ENCODE measurements around the gene ZBTB32. TPM values are rescaled to one million over a fixed set of nuclear protein-coding genes. Genes with fewer than 3 reads are reported as not detected.

The ZBTB32 gene
- total RNA-seq, 1 experiment from 2014 or later = 0.13 TPM

GRCh38 chr19:35729763-35730162, 25.4 kb downstream of the ZBTB32 start:
- no peak for DNase-seq
- Histone ChIP-seq H2BK120ac (ENCODE audit: low read depth, low read length, poor library complexity, severe bottlenecking) (no peak overlapping the region), H3K27ac (ENCODE audit: insufficient read length, low read depth, low read length) (no peak overlapping the region), H2BK5ac (ENCODE audit: insufficient read length, low read length) (no peak overlapping the region), H3K4ac (ENCODE audit: low read depth, low read length) (no peak overlapping the region), H3K56ac (ENCODE audit: insufficient read length, low read depth, low read length) (no peak overlapping the region), H2AK5ac (ENCODE audit: insufficient read length, low read length) (no peak overlapping the region), H3K4me1 (ENCODE audit: insufficient read depth, low read length) (no peaks in the 10 kb centered on the region), H3K23me2 (ENCODE audit: insufficient read length, low read depth, low read length, poor library complexity, severe bottlenecking) (no peaks in the 10 kb centered on the region), H3K79me1 (ENCODE audit: insufficient read depth, low read depth, low read length, poor library complexity, severe bottlenecking) (no peaks in the 10 kb centered on the region), H4K8ac (replicated peaks; ENCODE audit: insufficient read length, low read depth, low read length) (no peak overlapping the region), H3K23ac (ENCODE audit: insufficient read length, low read depth, low read length) (no peak overlapping the region), H3K14ac (ENCODE audit: insufficient read depth, low read length) (no peak overlapping the region), H3T11ph (ENCODE audit: low read length) (no peak overlapping the region), H2BK15ac (ENCODE audit: low read depth, low read length) (no peak overlapping the region), H3K4me2 (ENCODE audit: insufficient read depth, insufficient read length, low read length) (no peak overlapping the region), H2BK12ac (ENCODE audit: insufficient read length, low read depth, low read length) (no peak overlapping the region), H3K9me3 (ENCODE audit: control insufficient read depth, low read depth, low read length) (no peaks in the 10 kb centered on the region), H3K27me3 (ENCODE audit: insufficient read depth, low read length) (no peaks in the 10 kb centered on the region), H2BK20ac (ENCODE audit: low read depth, low read length, poor library complexity, severe bottlenecking) (no peak overlapping the region), H3K79me2 (ENCODE audit: insufficient read depth, low read length) (no peaks in the 10 kb centered on the region), H4K91ac (ENCODE audit: insufficient read length, low read depth, low read length) (no peak overlapping the region), H4K5ac (ENCODE audit: insufficient read length, low read depth, low read length) (no peak overlapping the region), H2AFZ (ENCODE audit: low read length) (no peak overlapping the region), H3K9ac (ENCODE audit: extremely low read depth, insufficient read length, low read length) (no peak overlapping the region), H4K20me1 (ENCODE audit: control insufficient read depth, insufficient read depth, insufficient read length) (no peaks in the 10 kb centered on the region), H3K18ac (ENCODE audit: insufficient read length, low read depth, low read length) (no peak overlapping the region)
- Mint-ChIP-seq H3K27me3 (ENCODE audit: low read depth) (no peaks in the 10 kb centered on the region; the same call in 1 of the 2 replicates), H3K27ac (no peak overlapping the region), H3K36me3 (ENCODE audit: insufficient read depth in 1 of 3, low read depth in 3 of 3) (peaks cover 59 to 81% (median 81%) of the 10 kb centered on the region in 3 experiments), H3K4me1 (no peaks in the 10 kb centered on the region), H3K9me3 (no peaks in the 10 kb centered on the region), H3K4me3 (no peak overlapping the region)
- no peak for TF ChIP-seq CTCF (conservative IDR thresholded peaks at IDR 0.05)
- no CpG with 5 or more reads among the region's 11 CpGs for whole genome bisulfite sequencing (ENCODE audit: extremely low coverage, insufficient read length, low lambda C conversion rate)

All from H9 (cell line).